HG03066 (cell line): ENCODE data around the gene STRC.
"Not testable (repeated sequence)": the region's sequence is repeated elsewhere in the genome, so short reads cannot be mapped to it uniquely, and the experiment has no call there.

Experiments
- ATAC-seq: cut with Tn5 transposase; IDR thresholded peaks from one replicate; pipeline ENCODE4 v1.9.1; 2021; ENCODE audit warnings: low read depth; ENCODE audit not compliant: unreplicated experiment

Gene STRC

DNA sequence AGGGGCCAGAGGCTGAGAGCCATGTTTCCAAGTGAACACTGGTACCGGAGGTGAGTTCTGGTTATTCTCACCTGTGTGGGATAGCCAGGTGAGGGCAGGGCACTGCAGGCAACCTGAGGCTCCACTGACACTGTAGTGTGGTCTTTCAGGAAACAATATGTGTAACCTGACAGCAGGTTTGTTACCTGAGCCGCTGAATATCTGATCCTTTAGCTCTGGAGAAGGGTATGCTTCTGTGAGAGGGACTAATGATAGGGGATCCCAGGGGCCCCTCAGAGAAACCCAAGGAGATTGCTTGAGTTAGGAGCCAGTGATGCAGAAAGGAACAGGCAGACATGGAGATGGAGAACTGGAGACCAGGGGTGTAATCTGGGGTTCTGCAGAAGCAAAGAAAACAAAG lies at the start of gene STRC:
Gene STRC (minus strand): TSS at position 101 of the 400 bp plus-strand sequence. CDS start 78 bp downstream, at position 23.
- not testable (repeated sequence) for ATAC-seq

- not testable (repeated sequence) for ATAC-seq
Observed at GRCh38 chr15:43666177-43666576, 47.6 kb upstream of the STRC start.

GRCh38 chr15:43663333-43663732 lies 44.7 kb upstream of the STRC start:
- not testable (repeated sequence) for ATAC-seq

DNA sequence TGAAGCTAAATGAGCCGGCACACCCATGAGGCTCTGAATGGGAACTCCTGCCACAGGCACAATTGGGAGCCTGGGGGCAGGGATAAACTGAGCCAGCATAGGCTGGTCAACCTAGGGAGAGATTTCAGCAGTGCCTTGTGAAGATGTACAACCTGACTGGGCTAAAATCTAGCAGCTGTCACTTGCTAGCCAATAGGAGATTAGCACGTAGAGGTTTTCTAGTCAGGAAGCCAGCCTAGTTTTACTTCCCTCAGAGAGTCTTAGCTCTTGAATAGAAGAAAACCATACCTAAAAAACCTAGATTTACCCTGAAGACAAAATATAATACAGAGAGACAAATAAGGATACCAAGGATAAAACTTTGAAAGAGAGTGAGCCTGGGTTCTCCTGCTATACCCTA lies 43.7 kb upstream of the STRC start:
- ATAC-seq = not testable (repeated sequence)

- not testable (repeated sequence) for ATAC-seq
Observed at GRCh38 chr15:43659727-43660126, 41.1 kb upstream of the STRC start.

DNA sequence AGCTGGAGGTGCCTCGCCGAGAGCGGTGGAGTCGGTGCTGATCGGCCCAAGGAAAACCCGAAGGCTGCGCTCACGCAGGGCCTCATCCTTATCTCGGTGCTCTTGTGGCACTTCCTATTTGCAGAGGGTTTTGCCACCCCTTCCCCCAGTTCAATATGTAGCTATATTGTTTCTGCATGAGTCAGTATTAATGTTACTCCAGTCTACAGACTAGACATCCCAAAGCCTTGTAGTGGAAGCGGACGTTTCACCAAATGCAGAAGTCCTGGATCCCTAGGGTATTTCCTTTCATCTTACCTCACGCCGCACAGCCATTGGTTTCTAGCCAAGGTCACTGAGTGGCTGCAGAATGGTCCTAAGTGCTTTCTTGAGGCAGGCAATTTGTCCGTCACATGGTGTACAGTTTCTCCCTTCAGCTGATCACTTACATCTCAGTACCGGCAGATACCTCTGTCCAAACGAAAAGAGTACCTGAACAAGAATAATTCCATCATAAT lies 30.9 kb upstream of the STRC start:
- ATAC-seq = not testable (repeated sequence)

GRCh38 chr15:43648649-43649429 lies 30.2 kb upstream of the STRC start, which contains the start of gene CATSPER2:
Gene CATSPER2, minus strand, starts transcription at chr15:43648844. Its CDS starts 783 bp downstream, at chr15:43648061.
- ATAC-seq = no peak

GRCh38 chr15:43638464-43639204 lies 20.0 kb upstream of the STRC start:
- not testable (repeated sequence) for ATAC-seq

DNA sequence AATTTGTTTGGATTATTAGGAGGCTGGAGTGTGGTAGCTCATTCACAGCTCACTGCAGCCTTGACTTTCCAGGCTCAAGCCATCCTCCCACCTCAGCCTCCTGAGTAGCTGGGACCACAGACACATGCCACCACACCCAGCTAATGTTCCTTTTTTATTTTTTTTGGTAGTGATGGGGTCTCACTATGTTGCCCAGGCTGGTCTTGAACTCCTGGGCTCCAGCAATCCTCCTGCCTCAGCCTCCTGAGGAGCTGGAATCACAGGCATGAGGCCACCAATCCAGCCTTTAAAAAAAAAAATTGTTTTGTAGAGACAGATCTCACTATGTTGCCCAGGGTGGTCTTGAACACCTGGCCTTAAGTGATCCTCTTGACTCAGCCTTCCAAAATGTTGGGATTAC lies 8.3 kb upstream of the STRC start:
- ATAC-seq = not testable (repeated sequence)

GRCh38 chr15:43625106-43625505 lies 6.5 kb upstream of the STRC start:
- ATAC-seq = no peak

- not testable (repeated sequence) for ATAC-seq
Observed at GRCh38 chr15:43622068-43622799, 3.6 kb upstream of the STRC start.

DNA sequence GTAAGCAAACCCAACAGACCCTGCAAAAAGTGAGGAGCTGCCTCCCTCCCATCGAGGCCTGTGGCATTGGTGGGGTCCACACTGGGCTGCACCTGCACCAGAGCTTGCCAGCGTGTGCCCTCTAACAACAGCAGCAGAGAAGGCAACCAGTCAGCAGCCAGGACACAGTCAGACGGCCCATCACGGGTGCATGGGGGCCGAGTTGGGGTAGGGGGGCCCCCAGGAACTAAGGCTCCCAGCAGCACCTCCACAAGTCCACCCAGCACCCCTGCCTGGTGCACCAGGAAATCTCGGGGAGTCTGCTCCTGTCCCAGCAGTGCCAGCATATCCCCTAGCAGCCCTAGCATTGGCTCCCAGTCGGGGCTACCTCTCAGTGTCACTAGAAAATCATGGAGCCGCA lies 850 bp downstream of the STRC start:
- ATAC-seq = not testable (repeated sequence)

DNA sequence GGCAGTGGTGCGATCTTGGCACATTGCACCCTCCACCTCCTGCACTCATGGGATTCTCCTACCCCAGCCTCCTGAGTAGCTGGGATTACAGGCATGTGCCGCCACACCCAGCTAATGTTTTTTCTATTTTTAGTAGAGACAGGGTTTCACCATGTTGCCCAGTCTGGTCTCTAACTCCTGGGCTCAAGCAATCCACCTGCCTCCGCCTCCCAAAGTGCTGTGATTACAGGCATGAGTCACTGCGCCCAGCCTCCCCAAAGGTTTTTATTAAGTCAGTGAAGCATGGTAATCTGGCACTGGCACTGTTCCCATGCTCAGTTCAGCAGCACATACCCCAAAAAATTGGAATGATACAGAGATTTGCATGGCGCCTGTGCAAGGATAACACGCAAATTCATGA lies 16.4 kb downstream of the STRC start:
- ATAC-seq = not testable (repeated sequence)

GRCh38 chr15:43600200-43600599 lies 18.4 kb downstream of the STRC start:
- ATAC-seq = not testable (repeated sequence)

GRCh38 chr15:43599131-43599530 lies 19.5 kb downstream of the STRC start:
- ATAC-seq = not testable (repeated sequence)

DNA sequence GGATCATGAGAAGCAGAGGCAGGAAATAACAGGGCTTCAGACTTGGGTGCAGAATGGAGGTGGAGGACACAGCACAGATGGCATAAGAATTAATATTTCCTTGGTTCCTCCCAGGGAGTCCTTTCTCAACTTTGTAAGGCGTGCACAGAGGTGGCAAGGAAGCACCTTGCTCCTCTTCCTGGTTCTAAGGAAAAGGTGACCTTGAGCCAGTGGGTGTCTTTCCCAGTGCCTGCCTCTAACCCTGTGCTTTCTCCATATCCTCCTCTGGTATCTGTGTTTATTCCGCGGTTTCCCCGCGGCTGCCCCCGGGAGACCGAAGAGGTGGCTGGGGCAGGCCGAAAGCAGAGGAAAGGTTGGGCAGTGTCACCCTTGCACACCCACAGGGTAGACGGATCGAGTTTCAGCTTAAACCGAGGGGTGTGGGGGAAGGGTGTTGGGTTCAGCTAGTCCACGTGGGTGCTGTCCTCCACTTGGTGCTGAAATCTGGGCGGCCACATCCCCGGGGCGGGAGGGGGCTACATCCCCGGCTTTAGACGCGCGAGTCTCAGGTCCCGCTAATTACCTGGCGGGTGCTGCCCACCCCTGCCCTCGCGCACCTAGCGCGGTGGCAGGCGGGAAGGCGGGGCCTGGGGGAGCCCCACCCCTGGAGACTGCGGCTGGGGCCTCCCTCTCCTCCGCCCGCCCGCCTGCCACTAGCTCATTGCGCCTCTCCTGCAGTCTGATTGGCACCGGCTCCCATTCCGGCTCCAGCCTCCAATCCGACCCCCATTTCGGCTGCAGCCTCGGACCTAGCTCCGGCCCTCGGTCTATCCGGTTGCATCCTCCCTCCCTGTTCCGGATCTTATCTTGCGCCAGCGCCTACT lies 25.0 kb downstream of the STRC start, which contains the start of gene CKMT1B:
Gene CKMT1B (plus strand): TSS at position 700 of the 863 bp plus-strand sequence. CDS start 192 bp downstream, outside the sequence.
- ATAC-seq = not testable (repeated sequence)

DNA sequence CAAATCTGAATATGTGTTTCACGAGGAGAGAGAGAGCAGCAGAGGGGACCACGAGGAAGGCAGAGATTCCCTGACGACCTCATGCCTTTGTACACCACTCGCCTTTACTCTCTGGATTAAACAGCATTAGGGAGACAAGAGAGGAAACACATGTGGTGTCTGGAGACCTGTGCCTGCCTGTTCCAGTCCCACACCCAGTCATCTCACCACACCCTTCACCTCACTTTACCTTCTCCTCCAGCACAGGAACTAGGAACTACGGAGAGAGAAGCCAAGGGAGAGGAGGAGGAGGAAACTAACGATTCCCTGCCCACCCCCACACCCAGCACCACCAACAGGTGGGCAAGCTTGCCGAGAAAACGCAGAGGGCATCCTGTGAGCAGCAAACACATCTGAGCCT lies 25.8 kb downstream of the STRC start:
- not testable (repeated sequence) for ATAC-seq

- peak; percentile 91 for ATAC-seq
Observed at GRCh38 chr15:43589778-43590466, 28.7 kb downstream of the STRC start, which contains the start of gene PPIP5K1. Gene PPIP5K1, minus strand, starts transcription at chr15:43590208. Its CDS starts 5,704 bp downstream, at chr15:43584504.

DNA sequence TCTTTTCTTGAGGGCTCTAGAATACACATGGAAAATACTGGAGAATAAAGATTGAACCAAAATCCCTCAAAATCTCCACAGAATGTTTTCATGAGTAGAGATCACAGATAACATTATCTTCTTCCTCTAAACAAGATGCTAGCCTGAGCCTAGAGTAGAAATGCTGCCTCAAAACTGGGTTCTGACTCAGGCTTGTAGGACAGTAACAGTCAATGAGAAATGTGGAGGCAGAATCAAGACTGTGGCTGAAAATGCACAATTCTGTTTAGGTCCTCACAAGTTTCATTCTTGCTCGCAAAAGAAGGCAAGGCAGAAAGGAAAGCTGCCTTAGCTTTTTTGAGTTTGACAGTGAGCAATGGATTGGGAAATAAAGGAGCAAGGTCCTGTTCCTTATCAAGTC lies 44.0 kb downstream of the STRC start:
- not testable (repeated sequence) for ATAC-seq
